ENCODE results near the gene SEC31A. TPM values are rescaled to one million over a fixed set of nuclear protein-coding genes. Genes with fewer than 3 reads are reported as not detected.

The SEC31A gene
- total and polyA plus RNA-seq, 12 donors: 137 to 355 (median 205) TPM

DNA sequence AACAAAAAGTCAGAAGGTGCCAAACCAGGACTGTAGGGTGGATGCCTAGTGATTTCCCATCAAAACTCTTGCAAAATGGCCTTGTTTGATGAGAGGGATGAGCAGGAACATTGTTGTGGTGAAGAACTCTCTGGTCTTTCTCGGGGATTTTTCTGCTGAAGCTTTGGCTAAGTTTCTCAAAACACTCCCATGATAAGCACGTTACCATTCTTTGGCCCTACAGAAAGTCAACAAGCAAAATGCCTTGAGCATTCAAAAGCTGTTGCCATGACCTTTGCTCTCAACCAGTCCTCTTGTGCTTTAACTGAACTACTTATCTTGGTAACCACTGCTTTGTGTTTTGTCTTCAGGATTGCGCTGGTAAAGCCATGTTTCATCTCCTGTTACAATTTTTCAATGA is 3.0 kb upstream of the SEC31A start:
- Histone ChIP-seq H3K27ac (no peak overlapping the region), H3K36me3 (replicated peaks in 1 of 2) (peaks cover 0 to 26% of the 10 kb centered on the region in 2 donors), H3K9me3 (replicated peaks in 1 of 3) (no peaks in the 10 kb centered on the region), H3K4me1 (replicated peaks in 1 of 2) (peaks cover 24 to 39% of the 10 kb centered on the region in 2 donors), H3K27me3 (no peaks in the 10 kb centered on the region), H3K4me3 (no peak overlapping the region)
- TF ChIP-seq, protein P1, sequence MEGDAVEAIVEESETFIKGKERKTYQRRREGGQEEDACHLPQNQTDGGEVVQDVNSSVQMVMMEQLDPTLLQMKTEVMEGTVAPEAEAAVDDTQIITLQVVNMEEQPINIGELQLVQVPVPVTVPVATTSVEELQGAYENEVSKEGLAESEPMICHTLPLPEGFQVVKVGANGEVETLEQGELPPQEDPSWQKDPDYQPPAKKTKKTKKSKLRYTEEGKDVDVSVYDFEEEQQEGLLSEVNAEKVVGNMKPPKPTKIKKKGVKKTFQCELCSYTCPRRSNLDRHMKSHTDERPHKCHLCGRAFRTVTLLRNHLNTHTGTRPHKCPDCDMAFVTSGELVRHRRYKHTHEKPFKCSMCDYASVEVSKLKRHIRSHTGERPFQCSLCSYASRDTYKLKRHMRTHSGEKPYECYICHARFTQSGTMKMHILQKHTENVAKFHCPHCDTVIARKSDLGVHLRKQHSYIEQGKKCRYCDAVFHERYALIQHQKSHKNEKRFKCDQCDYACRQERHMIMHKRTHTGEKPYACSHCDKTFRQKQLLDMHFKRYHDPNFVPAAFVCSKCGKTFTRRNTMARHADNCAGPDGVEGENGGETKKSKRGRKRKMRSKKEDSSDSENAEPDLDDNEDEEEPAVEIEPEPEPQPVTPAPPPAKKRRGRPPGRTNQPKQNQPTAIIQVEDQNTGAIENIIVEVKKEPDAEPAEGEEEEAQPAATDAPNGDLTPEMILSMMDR (IDR thresholded peaks at IDR 0.05): no peak
- TF ChIP-seq POLR2A (IDR thresholded peaks at IDR 0.05): no peak
- no peak for DNase-seq
- 91 to 94% (median 92%) methylated on average over 3 of the region's 3 CpGs for WGBS, 4 donors
- intact Hi-C loops (cut with DNase I): no loop called here

DNA sequence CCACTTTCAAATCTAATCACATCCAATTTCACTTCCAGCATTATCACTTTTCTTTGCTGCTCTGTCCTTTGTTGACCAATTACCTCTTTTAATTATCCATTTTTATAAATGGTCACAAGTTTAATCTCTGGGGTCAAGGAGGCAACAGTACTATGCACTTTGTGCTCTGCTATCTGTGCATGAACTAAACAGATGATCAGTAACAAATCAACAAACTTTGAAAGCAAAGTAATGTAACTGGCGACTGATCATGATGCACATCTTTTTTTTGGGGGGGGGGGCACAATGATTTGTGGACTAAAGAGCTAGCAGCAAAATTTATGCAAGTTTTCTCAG is 1.5 kb upstream of the SEC31A start:
- H3K9me3 ChIP-seq (replicated peaks in 1 of 3): no peaks in the 10 kb centered on the region
- no peaks in the 10 kb centered on the region for H3K27me3 ChIP-seq
- WGBS, 4 donors: 61 to 79% (median 74%) methylated on average over 1 of the region's 1 CpG
- no peak for TF ChIP-seq POLR2A (IDR thresholded peaks at IDR 0.05)
- TF ChIP-seq, protein P1 (IDR thresholded peaks at IDR 0.05): no peak
- no peak overlapping the region for H3K4me3 ChIP-seq
- DNase-seq: no peak
- H3K27ac ChIP-seq: no peak overlapping the region
- H3K36me3 ChIP-seq (replicated peaks in 1 of 2): peaks cover 0 to 26% of the 10 kb centered on the region in 2 donors
- intact Hi-C loops (cut with DNase I): no loop called here
- H3K4me1 ChIP-seq (replicated peaks in 1 of 2): peaks cover 9 to 31% of the 10 kb centered on the region in 2 donors

DNA sequence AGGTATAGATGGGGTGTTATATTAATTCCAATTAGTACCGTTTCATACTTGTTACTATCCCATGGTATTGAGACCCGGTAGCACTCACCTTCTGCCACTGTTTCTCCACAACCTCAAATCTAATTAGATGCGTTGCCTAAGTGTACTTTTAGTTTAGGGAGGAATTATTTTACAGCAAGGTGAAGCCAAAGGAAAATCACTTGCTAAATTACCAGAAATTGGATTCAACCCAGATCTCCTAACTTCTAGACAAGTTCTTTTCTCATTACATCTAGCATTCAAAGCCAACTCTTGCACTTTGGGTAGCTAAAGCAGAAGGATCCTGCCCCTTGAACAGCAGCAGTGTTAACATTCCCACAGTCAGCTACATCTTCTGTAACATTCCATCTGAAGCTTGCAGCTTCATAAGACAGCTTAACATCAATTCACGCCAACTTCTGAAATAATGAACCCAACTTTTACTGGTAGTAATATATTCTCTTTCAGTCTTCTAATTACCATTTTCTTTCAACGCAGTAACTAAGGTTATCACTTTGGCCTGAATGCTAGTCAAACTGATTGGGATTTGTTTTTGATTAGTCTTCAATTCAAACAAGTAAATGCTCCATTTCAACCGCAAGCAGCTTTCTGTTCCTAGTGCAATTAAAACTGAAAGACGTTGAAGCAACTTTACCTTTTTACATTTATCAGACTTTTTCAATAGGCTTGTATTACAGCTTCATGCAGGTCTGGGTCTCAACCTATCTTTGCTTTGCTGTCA is 934 bp upstream of the SEC31A start:
- Histone ChIP-seq H3K4me3 (peak overlapping the region in 2 of 4 donors; percentile 49 to 85), H3K27ac (peak overlapping the region; percentile 79 to 99 (median 97)), H3K27me3 (no peaks in the 10 kb centered on the region), H3K9me3 (replicated peaks in 1 of 3) (no peaks in the 10 kb centered on the region), H3K4me1 (replicated peaks in 1 of 2) (peaks cover 6 to 31% of the 10 kb centered on the region in 2 donors), H3K36me3 (replicated peaks in 1 of 2) (peaks cover 0 to 26% of the 10 kb centered on the region in 2 donors)
- no peak for DNase-seq
- no peak for TF ChIP-seq POLR2A (IDR thresholded peaks at IDR 0.05)
- TF ChIP-seq, protein P1 (IDR thresholded peaks at IDR 0.05): no peak
- WGBS, 4 donors: 26 to 33% (median 27%) methylated on average over 7 of the region's 7 CpGs
- intact Hi-C loops (cut with DNase I): no loop called here

DNA sequence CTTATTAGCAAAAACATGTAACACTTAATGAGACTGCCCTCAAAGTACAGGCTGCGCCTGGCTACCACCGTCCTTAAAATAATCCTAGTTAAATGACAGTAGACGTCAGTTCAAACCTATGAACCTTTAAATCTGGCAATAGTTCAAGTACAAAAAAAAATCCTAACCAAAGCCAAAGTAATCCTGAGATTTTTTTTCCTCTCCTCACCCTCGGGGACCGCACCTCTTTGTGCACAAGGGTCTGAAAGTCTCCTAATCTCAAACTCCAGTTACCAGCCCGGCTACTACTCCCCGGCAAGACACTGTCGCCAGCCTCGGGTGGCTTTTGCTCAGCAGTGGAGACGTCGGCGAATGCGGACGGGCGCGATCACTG is 439 bp downstream of the SEC31A start:
- Histone ChIP-seq H3K36me3 (replicated peaks in 1 of 2) (peaks cover 0 to 20% of the 10 kb centered on the region in 2 donors), H3K4me1 (replicated peaks in 1 of 2) (peaks cover 6 to 41% of the 10 kb centered on the region in 2 donors), H3K4me3 (peak overlapping the region; percentile 49 to 85 (median 79)), H3K27me3 (no peaks in the 10 kb centered on the region), H3K27ac (peak overlapping the region; percentile 93 to 99 (median 97)), H3K9me3 (replicated peaks in 1 of 3) (no peaks in the 10 kb centered on the region)
- intact Hi-C loops (cut with DNase I): no loop called here
- DNase-seq: no peak
- WGBS, 4 donors: 0 to 1% (median 0%) methylated on average over 9 to 16 of the region's 16 CpGs
- TF ChIP-seq, protein P1 (IDR thresholded peaks at IDR 0.05): no peak
- TF ChIP-seq POLR2A (IDR thresholded peaks at IDR 0.05): no peak

Measured in adrenal gland (tissue), 12 donors.